Neural progenitor cell (in vitro differentiated cells): ENCODE results near the gene TMX4. TPM values are rescaled to one million over a fixed set of nuclear protein-coding genes. Genes with fewer than 3 reads are reported as not detected.

Source experiments
- DNase-seq: peaks from one replicate; pipeline ENCODE4 v3.0.0-alpha.2; 2016; ENCODE audit warnings: low spot score
- H2AFZ ChIP-seq: fragments of 200-600 bp; sonication (generic); replicated peaks from 2 replicates; pipeline ENCODE4 v1.6.1; 2016; ENCODE audit warnings: antibody characterized with exemption
- H3F3A ChIP-seq: fragments of 200-600 bp; sonication (generic); 2 replicates; pipeline ENCODE4 v1.6.1; 2016; ENCODE audit warnings: antibody characterized with exemption, low read depth
- H3K27ac ChIP-seq: fragments of 200-600 bp; sonication (generic); 2 replicates; pipeline ENCODE4 v1.5.1; 2016; ENCODE audit warnings: mild to moderate bottlenecking
- H3K27me3 ChIP-seq: fragments of 200-600 bp; sonication (generic); 2 replicates; pipeline ENCODE4 v1.6.1; 2016; ENCODE audit warnings: mild to moderate bottlenecking, moderate library complexity
- H3K36me3 ChIP-seq: fragments of 200-600 bp; sonication (generic); 2 replicates; pipeline ENCODE4 v1.5.1; 2016
- H3K4me1 ChIP-seq: fragments of 200-600 bp; sonication (generic); 2 replicates; pipeline ENCODE4 v1.6.1; 2016; ENCODE audit warnings: mixed run types
- H3K4me2 ChIP-seq: fragments of 200-600 bp; sonication (generic); 2 replicates; pipeline ENCODE4 v1.6.1; 2016
- H3K4me3 ChIP-seq: fragments of 200-600 bp; sonication (generic); 2 replicates; pipeline ENCODE4 v1.5.1; 2016
- H3K79me2 ChIP-seq: fragments of 200-600 bp; sonication (generic); 2 replicates; pipeline ENCODE4 v1.6.1; 2016; ENCODE audit warnings: low read depth
- H3K9ac ChIP-seq: fragments of 200-600 bp; sonication (generic); 2 replicates; pipeline ENCODE4 v1.6.1; 2016
- H3K9me3 ChIP-seq: fragments of 200-600 bp; sonication (generic); 2 replicates; pipeline ENCODE4 v1.5.1; 2016; ENCODE audit warnings: low read depth
- H4K20me1 ChIP-seq: fragments of 200-600 bp; sonication (generic); 2 replicates; pipeline ENCODE4 v1.6.1; 2016; ENCODE audit warnings: low read depth
- H3K27ac Mint-ChIP-seq: 3 replicates; pipeline ENCODE4 v1.8.0; 2021; ENCODE audit warnings: mixed read lengths
- H3K27me3 Mint-ChIP-seq: 2 replicates; pipeline ENCODE4 v1.8.0; 2022; ENCODE audit warnings: low read depth, mild to moderate bottlenecking, inconsistent platforms, moderate library complexity, mixed read lengths; ENCODE audit not compliant: insufficient read depth
- H3K36me3 Mint-ChIP-seq: 3 replicates; pipeline ENCODE4 v1.8.0; 2021; ENCODE audit warnings: mixed read lengths
- H3K4me1 Mint-ChIP-seq: 3 replicates; pipeline ENCODE4 v1.8.0; 2021; ENCODE audit warnings: mixed read lengths
- H3K4me3 Mint-ChIP-seq: 3 replicates; pipeline ENCODE4 v1.8.0; 2021; ENCODE audit warnings: mild to moderate bottlenecking, moderate library complexity, mixed read lengths
- H3K9me3 Mint-ChIP-seq: 3 replicates; pipeline ENCODE4 v1.8.0; 2020; ENCODE audit warnings: mixed read lengths
- CTCF ChIP-seq: fragments of 200-600 bp; sonication (generic); IDR thresholded peaks from 2 replicates; pipeline ENCODE4 v1.5.1; 2017; ENCODE audit warnings: antibody characterized with exemption, mild to moderate bottlenecking
- EZH2 ChIP-seq: fragments of 200-600 bp; sonication (generic); IDR thresholded peaks from 2 replicates; pipeline ENCODE4 v1.6.1; 2017; ENCODE audit warnings: antibody characterized with exemption, mild to moderate bottlenecking, moderate library complexity
- EZH2phosphoT487 ChIP-seq: fragments of 200-600 bp; sonication (generic); IDR thresholded peaks from 2 replicates; pipeline ENCODE4 v1.6.1; 2017; ENCODE audit warnings: antibody characterized with exemption
- total RNA-seq: library from RNA; depleted of rRNA; stranded (reverse); fragments of >200 nt; gene quantifications from 2 replicates; pipeline ENCODE4 v1.2.3, GENCODE V29; 2015; ENCODE audit warnings: low replicate concordance

Gene TMX4
- total RNA-seq, 1 donor from 2014 or later: 10.4 TPM

- H3K4me3 Mint-ChIP-seq: no peak overlapping the region
- Histone ChIP-seq H3K27me3 (no peaks in the 10 kb centered on the region), H3K9ac (no peak overlapping the region), H3K9me3 (no peaks in the 10 kb centered on the region), H3K4me1 (no peaks in the 10 kb centered on the region), H2AFZ (no peak overlapping the region), H3K27ac (no peak overlapping the region), H3K79me2 (no peaks in the 10 kb centered on the region), H3K4me2 (no peak overlapping the region), H3F3A (no peaks in the 10 kb centered on the region), H3K36me3 (no peaks in the 10 kb centered on the region), H4K20me1 (no peaks in the 10 kb centered on the region), H3K4me3 (no peak overlapping the region)
- H3K27ac Mint-ChIP-seq: no peak overlapping the region
- H3K36me3 Mint-ChIP-seq: peaks cover 4% of the 10 kb centered on the region
- DNase-seq: no peak
- H3K27me3 Mint-ChIP-seq: no peaks in the 10 kb centered on the region
- TF ChIP-seq CTCF: no peak
- H3K9me3 Mint-ChIP-seq: no peaks in the 10 kb centered on the region
- no peaks in the 10 kb centered on the region for H3K4me1 Mint-ChIP-seq
Observed at GRCh38 chr20:8000796-8001195, 18.8 kb downstream of the TMX4 start.

DNA sequence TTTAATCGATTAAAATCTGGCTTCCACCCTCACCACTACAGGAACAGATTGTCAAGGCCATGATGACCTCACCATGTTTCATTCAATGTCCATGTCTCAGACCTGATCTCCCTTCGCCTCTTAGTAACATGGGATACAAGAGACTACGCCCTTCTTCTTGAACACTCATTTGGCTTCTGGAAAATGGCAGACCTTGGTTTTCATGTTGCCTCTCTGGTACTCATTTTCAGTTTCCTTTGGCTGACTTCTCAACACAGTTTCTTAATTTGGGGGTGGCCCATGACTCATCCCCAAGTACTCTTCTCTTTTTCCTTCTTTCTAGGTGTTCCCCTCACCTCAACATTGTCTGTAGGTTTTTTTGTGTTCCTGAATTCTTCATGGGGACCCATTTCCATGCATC lies 22.7 kb downstream of the TMX4 start:
- Histone ChIP-seq H3K27me3 (no peaks in the 10 kb centered on the region), H3K79me2 (no peaks in the 10 kb centered on the region), H3K9ac (no peak overlapping the region), H3F3A (no peaks in the 10 kb centered on the region), H3K4me2 (no peak overlapping the region), H3K4me1 (no peaks in the 10 kb centered on the region), H3K9me3 (no peaks in the 10 kb centered on the region), H3K27ac (no peak overlapping the region), H4K20me1 (no peaks in the 10 kb centered on the region), H3K36me3 (peaks cover 7% of the 10 kb centered on the region), H2AFZ (no peak overlapping the region), H3K4me3 (no peak overlapping the region)
- Mint-ChIP-seq H3K36me3 (peaks cover 24% of the 10 kb centered on the region), H3K27me3 (no peaks in the 10 kb centered on the region), H3K4me3 (no peak overlapping the region), H3K4me1 (no peaks in the 10 kb centered on the region), H3K27ac (no peak overlapping the region), H3K9me3 (peaks cover 7% of the 10 kb centered on the region)
- TF ChIP-seq CTCF (no peak), EZH2phosphoT487 (no peak), EZH2 (no peak)
- no peak for DNase-seq

DNA sequence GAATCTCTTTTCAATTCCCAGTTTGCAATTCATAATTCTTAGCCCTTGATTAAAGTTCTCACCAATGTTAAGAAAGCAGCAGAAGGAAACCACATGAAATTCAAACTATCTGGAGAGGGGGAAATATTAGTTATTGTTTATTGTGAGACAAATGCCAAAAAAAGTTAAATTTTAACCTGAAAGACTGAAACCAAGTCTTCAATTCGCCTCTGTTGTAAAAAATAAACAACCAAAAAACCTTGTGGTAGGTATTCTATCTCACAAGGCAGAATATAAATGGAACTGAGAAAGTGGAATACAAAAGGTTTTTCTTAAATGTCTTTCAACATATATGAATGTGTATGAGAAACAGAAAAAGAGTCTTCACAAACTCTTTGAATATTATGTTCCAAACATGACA lies 24.8 kb downstream of the TMX4 start:
- Histone ChIP-seq H2AFZ (no peak overlapping the region), H4K20me1 (no peaks in the 10 kb centered on the region), H3K4me1 (no peaks in the 10 kb centered on the region), H3K36me3 (peaks cover 7% of the 10 kb centered on the region), H3K9me3 (no peaks in the 10 kb centered on the region), H3K27ac (no peak overlapping the region), H3K27me3 (no peaks in the 10 kb centered on the region), H3K9ac (no peak overlapping the region), H3K4me2 (no peak overlapping the region), H3K4me3 (no peak overlapping the region), H3K79me2 (no peaks in the 10 kb centered on the region), H3F3A (no peaks in the 10 kb centered on the region)
- no peak overlapping the region for H3K27ac Mint-ChIP-seq
- H3K27me3 Mint-ChIP-seq: no peaks in the 10 kb centered on the region
- peaks cover 20% of the 10 kb centered on the region for H3K36me3 Mint-ChIP-seq
- no peak for DNase-seq
- TF ChIP-seq CTCF (no peak), EZH2 (no peak), EZH2phosphoT487 (no peak)
- no peaks in the 10 kb centered on the region for H3K4me1 Mint-ChIP-seq
- no peak overlapping the region for H3K4me3 Mint-ChIP-seq
- peaks cover 7% of the 10 kb centered on the region for H3K9me3 Mint-ChIP-seq

DNA sequence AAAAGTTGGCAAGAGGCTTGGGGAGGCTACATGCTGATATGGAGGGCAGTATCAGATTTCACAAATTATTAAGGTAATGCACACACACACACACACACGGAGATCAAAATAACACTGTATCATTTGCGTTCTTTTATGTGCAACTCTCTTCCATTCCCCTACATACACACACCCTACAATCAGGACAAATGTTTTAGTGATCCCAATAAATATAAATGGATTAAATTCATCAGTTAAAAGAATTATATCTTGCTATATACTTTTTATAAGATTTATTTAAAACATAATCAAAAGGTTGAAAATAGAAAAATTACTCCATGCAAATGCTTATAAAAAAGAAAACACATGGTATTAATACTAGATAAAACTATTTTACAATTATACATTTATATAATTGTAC lies 25.9 kb downstream of the TMX4 start:
- H3K27ac ChIP-seq: no peak overlapping the region
- H3K4me1 Mint-ChIP-seq: no peaks in the 10 kb centered on the region
- H2AFZ ChIP-seq: no peak overlapping the region
- H3K36me3 ChIP-seq: peaks cover 7% of the 10 kb centered on the region
- TF ChIP-seq EZH2 (no peak), EZH2phosphoT487 (no peak), CTCF (no peak)
- no peak overlapping the region for H3K9ac ChIP-seq
- no peak for DNase-seq
- no peaks in the 10 kb centered on the region for H3K27me3 Mint-ChIP-seq
- no peak overlapping the region for H3K4me3 ChIP-seq
- peaks cover 20% of the 10 kb centered on the region for H3K36me3 Mint-ChIP-seq
- no peak overlapping the region for H3K27ac Mint-ChIP-seq
- H3K27me3 ChIP-seq: no peaks in the 10 kb centered on the region
- H3K9me3 ChIP-seq: no peaks in the 10 kb centered on the region
- no peaks in the 10 kb centered on the region for H3K79me2 ChIP-seq
- no peaks in the 10 kb centered on the region for H4K20me1 ChIP-seq
- no peak overlapping the region for H3K4me2 ChIP-seq
- H3F3A ChIP-seq: no peaks in the 10 kb centered on the region
- no peaks in the 10 kb centered on the region for H3K4me1 ChIP-seq
- peaks cover 7% of the 10 kb centered on the region for H3K9me3 Mint-ChIP-seq
- no peak overlapping the region for H3K4me3 Mint-ChIP-seq
